Measurements from ENCODE around the gene CCDC28B.

DNA sequence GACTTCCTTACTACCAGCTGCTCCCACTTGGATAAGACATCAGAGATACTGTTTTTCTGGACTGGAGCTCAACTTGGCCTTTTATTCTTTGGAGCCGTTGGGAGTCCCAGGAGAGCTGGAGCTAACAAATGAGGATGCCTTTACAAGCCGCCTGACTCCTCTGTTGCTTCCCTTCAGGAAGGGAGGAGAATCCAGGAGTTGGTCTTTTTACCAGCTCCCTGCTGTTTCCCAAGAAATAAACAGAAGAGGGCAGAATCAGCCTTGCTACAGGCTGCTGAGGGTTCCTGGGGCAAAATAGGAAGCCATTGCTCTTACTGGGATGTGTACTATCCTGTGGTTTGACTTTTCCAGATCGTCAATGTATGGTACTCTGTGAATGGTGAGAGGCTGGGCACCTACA, 23.3 kb downstream of the CCDC28B start:
- TF ChIP-seq, protein P1, sequence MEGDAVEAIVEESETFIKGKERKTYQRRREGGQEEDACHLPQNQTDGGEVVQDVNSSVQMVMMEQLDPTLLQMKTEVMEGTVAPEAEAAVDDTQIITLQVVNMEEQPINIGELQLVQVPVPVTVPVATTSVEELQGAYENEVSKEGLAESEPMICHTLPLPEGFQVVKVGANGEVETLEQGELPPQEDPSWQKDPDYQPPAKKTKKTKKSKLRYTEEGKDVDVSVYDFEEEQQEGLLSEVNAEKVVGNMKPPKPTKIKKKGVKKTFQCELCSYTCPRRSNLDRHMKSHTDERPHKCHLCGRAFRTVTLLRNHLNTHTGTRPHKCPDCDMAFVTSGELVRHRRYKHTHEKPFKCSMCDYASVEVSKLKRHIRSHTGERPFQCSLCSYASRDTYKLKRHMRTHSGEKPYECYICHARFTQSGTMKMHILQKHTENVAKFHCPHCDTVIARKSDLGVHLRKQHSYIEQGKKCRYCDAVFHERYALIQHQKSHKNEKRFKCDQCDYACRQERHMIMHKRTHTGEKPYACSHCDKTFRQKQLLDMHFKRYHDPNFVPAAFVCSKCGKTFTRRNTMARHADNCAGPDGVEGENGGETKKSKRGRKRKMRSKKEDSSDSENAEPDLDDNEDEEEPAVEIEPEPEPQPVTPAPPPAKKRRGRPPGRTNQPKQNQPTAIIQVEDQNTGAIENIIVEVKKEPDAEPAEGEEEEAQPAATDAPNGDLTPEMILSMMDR (IDR thresholded peaks at IDR 0.05): no peak
- no peak for TF ChIP-seq EP300 (IDR thresholded peaks at IDR 0.05)

Measured in ovary (tissue), 3 donors.